IMR-90 (cell line): ENCODE measurements around the gene ASXL2. TPM values are rescaled to one million over a fixed set of nuclear protein-coding genes. Genes with fewer than 3 reads are reported as not detected.
A peak's percentile ranks its signal among the peaks of the same experiment; 100 is the strongest.

Source experiments
- ATAC-seq: fragments of 200-7000 bp; cut with Tn5 transposase; 2 replicates; pipeline ENCODE4 v1.9.1; 2020; ENCODE audit warnings: low read depth, mild to moderate bottlenecking, moderate library complexity
- BruUV-seq: library from RNA; stranded (reverse); fragments of 400-500 nt; replicated peaks from 2 replicates; lab custom pipeline; 2021; lab: Mats Ljungman, UMichigan
- CTCF ChIA-PET: fragments of 300-600 bp; formaldehyde crosslinking; extraction: SDS; loops from one replicate; lab custom pipeline; 2021; ENCODE audit warnings: antibody characterized with exemption; lab: Yijun Ruan, JAX
- POLR2A ChIA-PET: fragments of 300-600 bp; sonication (Branson Sonifier 250); formaldehyde crosslinking; loops from one replicate; lab custom pipeline; 2022; ENCODE audit warnings: antibody characterized with exemption; ENCODE audit not compliant: unreplicated experiment; lab: Charles Lee
- DNase-seq: peaks from one replicate; pipeline ENCODE4 v3.0.0; 2013
- H2AFZ ChIP-seq: replicated peaks from 2 replicates; pipeline ENCODE3; 2013; ENCODE audit warnings: low read length, mild to moderate bottlenecking; ENCODE audit not compliant: poor library complexity
- H2AK5ac ChIP-seq: 2 replicates; pipeline ENCODE4 v1.6.1; 2013; ENCODE audit warnings: low read depth, low read length, inconsistent platforms
- H2AK9ac ChIP-seq: replicated peaks from 2 replicates; pipeline ENCODE3; 2013; ENCODE audit warnings: mild to moderate bottlenecking, low read depth, low read length, moderate library complexity; ENCODE audit not compliant: poor library complexity
- H2BK120ac ChIP-seq: 2 replicates; pipeline ENCODE4 v1.6.1; 2013; ENCODE audit warnings: low read depth, low read length, inconsistent platforms
- H2BK15ac ChIP-seq: 3 replicates; pipeline ENCODE4 v1.6.1; 2013; ENCODE audit warnings: low read depth, low read length, inconsistent platforms
- H2BK20ac ChIP-seq: 2 replicates; pipeline ENCODE4 v1.6.1; 2013; ENCODE audit warnings: low read depth, mild to moderate bottlenecking, inconsistent platforms, low read length, moderate library complexity
- H2BK5ac ChIP-seq: 2 replicates; pipeline ENCODE4 v1.6.1; 2013; ENCODE audit warnings: mild to moderate bottlenecking, low read depth, low read length, inconsistent platforms; ENCODE audit not compliant: poor library complexity, severe bottlenecking
- H3K14ac ChIP-seq: replicated peaks from 2 replicates; pipeline ENCODE4 v1.6.1; 2013; ENCODE audit warnings: low read depth, low read length, inconsistent platforms
- H3K18ac ChIP-seq: 2 replicates; pipeline ENCODE4 v1.6.1; 2013; ENCODE audit warnings: low read depth, low read length, control low read depth
- H3K23ac ChIP-seq: 2 replicates; pipeline ENCODE4 v1.6.1; 2013; ENCODE audit warnings: low read depth, low read length, inconsistent platforms
- H3K27ac ChIP-seq: 2 replicates; pipeline ENCODE4 v1.5.1; 2013; ENCODE audit warnings: mild to moderate bottlenecking, control low read depth, low read length; ENCODE audit not compliant: insufficient read depth
- H3K27me3 ChIP-seq: 2 replicates; pipeline ENCODE4 v1.6.1; 2013; ENCODE audit warnings: low read length; ENCODE audit not compliant: control insufficient read depth, insufficient read depth
- H3K36me3 ChIP-seq: 2 replicates; pipeline ENCODE4 v1.6.1; 2013; ENCODE audit warnings: low read length, mixed read lengths; ENCODE audit not compliant: control insufficient read depth, insufficient read depth
- H3K4ac ChIP-seq: 2 replicates; pipeline ENCODE4 v1.6.1; 2013; ENCODE audit warnings: low read depth, low read length, inconsistent platforms
- H3K4me1 ChIP-seq: 2 replicates; pipeline ENCODE4 v1.6.1; 2013; ENCODE audit warnings: low read length, mixed read lengths; ENCODE audit not compliant: control insufficient read depth, insufficient read depth
- H3K4me2 ChIP-seq: 2 replicates; pipeline ENCODE4 v1.6.1; 2013; ENCODE audit warnings: low read depth, mild to moderate bottlenecking, control low read depth, low read length, moderate library complexity
- H3K4me3 ChIP-seq: 2 replicates; pipeline ENCODE4 v1.5.1; 2013; ENCODE audit warnings: low read depth, mild to moderate bottlenecking, control low read depth, low read length, moderate library complexity; ENCODE audit not compliant: insufficient read depth
- H3K56ac ChIP-seq: 2 replicates; pipeline ENCODE4 v1.6.1; 2013; ENCODE audit warnings: low read length, inconsistent platforms; ENCODE audit not compliant: insufficient read depth; ENCODE audit errors: extremely low read depth
- H3K79me1 ChIP-seq, 2 experiments: 2 replicates each; pipeline ENCODE4 v1.6.1; 2013; ENCODE audit warnings: low read length in 2 of 2, inconsistent platforms in 1 of 2, low read depth in 1 of 2
- H3K9ac ChIP-seq: 2 replicates; pipeline ENCODE4 v1.6.1; 2013; ENCODE audit warnings: low read depth, low read length, control low read depth
- H3K9me1 ChIP-seq: 2 replicates; pipeline ENCODE4 v1.6.1; 2013; ENCODE audit warnings: low read length, inconsistent platforms; ENCODE audit not compliant: insufficient read depth
- H3K9me3 ChIP-seq: 2 replicates; pipeline ENCODE4 v1.6.1; 2013; ENCODE audit warnings: low read length; ENCODE audit not compliant: control insufficient read depth, insufficient read depth
- H4K20me1 ChIP-seq: 2 replicates; pipeline ENCODE4 v1.6.1; 2013; ENCODE audit warnings: low read length, inconsistent platforms; ENCODE audit not compliant: insufficient read depth
- H4K5ac ChIP-seq: 2 replicates; pipeline ENCODE4 v1.6.1; 2013; ENCODE audit warnings: mild to moderate bottlenecking, low read depth, low read length, control low read depth
- H4K8ac ChIP-seq, 2 experiments: 2 replicates each; pipeline ENCODE4 v1.6.1; 2013; ENCODE audit warnings: low read depth in 2 of 2, low read length in 2 of 2, control low read depth in 1 of 2, inconsistent platforms in 1 of 2
- H4K91ac ChIP-seq: 2 replicates; pipeline ENCODE4 v1.6.1; 2013; ENCODE audit warnings: low read depth, low read length, inconsistent platforms; ENCODE audit not compliant: insufficient read depth
- FOS ChIP-seq: fragments of 150-350 bp; IDR thresholded peaks from 2 replicates; pipeline ENCODE4 v1.6.1; 2016; ENCODE audit warnings: low read depth, low read length
- MAZ ChIP-seq: IDR thresholded peaks from 2 replicates; pipeline ENCODE4 v1.6.1; 2012; ENCODE audit warnings: low read depth, mild to moderate bottlenecking, low read length, improper control_type of control experiment, moderate library complexity, borderline replicate concordance
- WGBS, 2 experiments: methylation state at CpG; one replicate each; pipeline versions ENCODE4 v1.1.5 to v1.1.7; 2013; ENCODE audit warnings: missing lambda C conversion rate in 2 of 2; ENCODE audit not compliant: insufficient read length in 1 of 2; ENCODE audit errors: extremely low coverage in 2 of 2; 5-methylcytosine and 5-hydroxymethylcytosine counted together
- dilution Hi-C: fragments of 300-500 bp; cut with HindIII; formaldehyde crosslinking; loops from one replicate; pipeline ENCODE4 v1.14.3; 2018; ENCODE audit warnings: low sequenced_read_pairs; ENCODE audit not compliant: unreplicated experiment
- in situ Hi-C: fragments of 300-500 bp; cut with MboI; formaldehyde crosslinking; loops from 3 replicates; pipeline ENCODE4 v1.14.3; 2019; ENCODE audit warnings: low sequenced_read_pairs, inconsistent platforms, mixed read lengths
- intact Hi-C: fragments of 100-400 bp; cut with micrococcal nuclease; formaldehyde crosslinking; loops from 2 replicates; pipeline ENCODE4 v1.10.0; 2022
- polyA plus RNA-seq, 3 experiments: library from polyadenylated mRNA; depleted of rRNA; stranded (reverse); fragments of >200 nt; gene quantifications; 2 replicates each; pipeline ENCODE4 v1.2.3, GENCODE V29; 2012; ENCODE audit warnings: low replicate concordance in 1 of 3
- total RNA-seq: library from RNA; depleted of rRNA; stranded (reverse); fragments of >200 nt; gene quantifications from 2 replicates; pipeline ENCODE4 v1.2.3, GENCODE V29; 2012

The ASXL2 gene
- total and polyA plus RNA-seq, 2 of the 4 experiments (the other 2 are of a cell fraction): 5.3 to 8.1 TPM

DNA sequence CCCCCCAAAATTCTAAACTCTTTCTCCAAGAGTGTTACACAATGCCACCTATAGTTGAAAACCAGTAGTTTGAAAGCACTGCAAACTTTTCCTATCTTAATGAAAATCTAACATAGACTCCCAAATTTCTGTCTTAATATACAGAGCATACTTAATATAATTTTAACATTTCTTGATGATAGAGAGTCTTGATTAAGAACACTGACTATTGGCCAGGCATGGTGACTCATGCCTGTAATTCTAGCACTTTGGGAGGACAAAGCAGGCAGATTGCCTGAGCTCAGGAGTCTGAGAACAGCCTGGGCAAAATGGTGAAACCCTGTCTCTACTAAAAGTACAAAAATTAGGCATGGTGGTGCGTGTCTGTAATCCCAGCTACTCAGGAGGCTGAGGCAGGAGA lies 34.2 kb downstream of the ASXL2 start:
- Histone ChIP-seq H3K27ac (peak overlapping the region; percentile 33; the same call in 1 of the 2 replicates), H3K4ac (no peak overlapping the region), H3K9ac (no peak overlapping the region), H2AK9ac (no peak overlapping the region), H3K4me3 (no peak overlapping the region), H2AFZ (no peak overlapping the region), H4K91ac (no peak overlapping the region), H2AK5ac (no peak overlapping the region), H3K4me2 (no peak overlapping the region), H4K20me1 (peaks cover 14% of the 10 kb centered on the region), H3K9me3 (no peaks in the 10 kb centered on the region), H2BK120ac (no peak overlapping the region), H3K9me1 (peaks cover 3% of the 10 kb centered on the region; the same call in 1 of the 2 replicates), H2BK15ac (no peak overlapping the region), H3K27me3 (no peaks in the 10 kb centered on the region), H3K14ac (no peak overlapping the region), H3K23ac (no peak overlapping the region), H3K4me1 (peaks cover 6% of the 10 kb centered on the region; the same call in 1 of the 2 replicates), H3K79me1 (peaks cover 26 to 59% of the 10 kb centered on the region in 2 experiments), H4K8ac (no peak overlapping the region), H4K5ac (no peak overlapping the region; the same call in 1 of the 2 replicates), H2BK5ac (no peak overlapping the region), H3K56ac (no peak overlapping the region), H2BK20ac (no peak overlapping the region), H3K18ac (no peak overlapping the region), H3K36me3 (peaks cover 8% of the 10 kb centered on the region)
- TF ChIP-seq MAZ (no peak), FOS (peak; percentile 37; the same call in 1 of the 2 replicates)
- intact Hi-C loops: no loop called here
- WGBS, 2 experiments: no CpG with 5 or more reads among the region's 1 CpG
- ChIA-PET CTCF (interaction anchor here (0.7 kb wide), 1 partner anchor 8 kb away, joined by 3 read pairs; no protein-coding TSS in a partner anchor), POLR2A (no interaction called here)
- DNase-seq: peak; percentile 65
- peak; percentile 82 for ATAC-seq
- BruUV-seq: no TSS peak
- dilution Hi-C loops: no loop called here
- in situ Hi-C loops: no loop called here
